ENCODE measurements around the gene HBD. TPM values are rescaled to one million over a fixed set of nuclear protein-coding genes. Genes with fewer than 3 reads are reported as not detected.

HBD gene
- total RNA-seq, 2 experiments from 2014 or later, result not detected

DNA sequence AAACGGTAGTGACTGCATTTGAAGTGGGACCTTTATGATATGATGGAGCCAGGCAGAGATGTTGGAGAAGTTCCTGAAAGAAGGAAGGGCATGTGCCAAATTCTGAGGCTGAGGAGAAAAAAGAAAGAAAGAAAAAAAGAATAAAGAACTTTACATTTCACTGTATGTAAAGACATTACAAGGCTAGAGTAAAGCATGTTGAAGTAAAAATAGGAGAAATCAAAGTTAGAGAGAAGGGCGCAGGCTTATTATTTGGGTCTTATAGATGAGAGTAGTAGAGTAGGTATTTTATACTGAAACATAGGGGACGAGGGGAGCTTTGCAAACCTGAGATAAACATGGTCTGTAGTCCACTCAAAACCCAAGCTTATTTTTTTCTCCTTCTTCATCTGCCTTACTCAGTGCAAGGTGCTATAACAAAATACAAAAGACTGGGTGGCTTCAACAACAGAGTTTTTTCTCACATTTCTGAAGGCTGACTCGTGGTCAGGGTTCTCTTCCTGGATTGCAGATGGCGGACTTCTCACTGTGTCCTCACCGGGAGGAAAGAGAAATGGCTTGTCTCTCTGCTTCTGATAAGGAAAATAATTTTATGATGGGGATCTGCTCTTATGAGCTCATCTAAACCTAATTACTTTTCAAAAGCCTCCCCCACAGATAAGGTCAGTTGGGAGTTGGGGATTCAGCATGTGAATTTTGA, 12.6 kb upstream of the HBD start:
- ChIA-PET POLR2A (no interaction called here), CTCF (no interaction called here)
- H3K9me3 Mint-ChIP-seq, result no peaks in the 10 kb centered on the region
- no peak for TF ChIP-seq CTCF (IDR thresholded peaks at IDR 0.05)
- no peaks in the 10 kb centered on the region for H3K4me1 Mint-ChIP-seq (ENCODE audit: low read depth)
- intact Hi-C loops (cut with DNase I, micrococcal nuclease), result no loop called here
- Histone ChIP-seq H3K4me1 (ENCODE audit: insufficient read depth, low read length) (no peaks in the 10 kb centered on the region), H3K4me3 (ENCODE audit: low read length) (no peak overlapping the region), H3K27me3 (ENCODE audit: control insufficient read depth in 1 of 2, insufficient read depth in 2 of 2, low read length in 2 of 2) (peaks cover under 1 to 3% of the 10 kb centered on the region in 2 experiments), H3K36me3 (ENCODE audit: insufficient read depth, low read length) (no peaks in the 10 kb centered on the region), H3K27ac (ENCODE audit: low read depth in 1 of 2, low read length in 2 of 2) (no peak overlapping the region), H3K9me3 (ENCODE audit: control insufficient read depth in 1 of 2, insufficient read depth in 1 of 2, low read length in 2 of 2) (no peaks in the 10 kb centered on the region)
- H3K36me3 Mint-ChIP-seq (ENCODE audit: low read depth), result no peaks in the 10 kb centered on the region
- no peak overlapping the region for H3K27ac Mint-ChIP-seq
- H3K4me3 Mint-ChIP-seq, result no peak overlapping the region
- DNase-seq, result no peak
- ATAC-seq (ENCODE audit: poor library complexity), result no peak
- H3K27me3 Mint-ChIP-seq, result no peaks in the 10 kb centered on the region

- intact Hi-C loops (cut with DNase I, micrococcal nuclease), result no loop called here
- Histone ChIP-seq H3K4me3 (ENCODE audit: low read length) (no peak overlapping the region), H3K4me1 (ENCODE audit: insufficient read depth, low read length) (no peaks in the 10 kb centered on the region), H3K36me3 (ENCODE audit: insufficient read depth, low read length) (no peaks in the 10 kb centered on the region), H3K27ac (ENCODE audit: low read depth in 1 of 2, low read length in 2 of 2) (no peak overlapping the region), H3K9me3 (ENCODE audit: control insufficient read depth in 1 of 2, insufficient read depth in 1 of 2, low read length in 2 of 2) (no peaks in the 10 kb centered on the region), H3K27me3 (ENCODE audit: control insufficient read depth in 1 of 2, insufficient read depth in 2 of 2, low read length in 2 of 2) (no peaks in the 10 kb centered on the region)
- no peak overlapping the region for H3K27ac Mint-ChIP-seq
- no peaks in the 10 kb centered on the region for H3K36me3 Mint-ChIP-seq (ENCODE audit: low read depth)
- no peak for TF ChIP-seq CTCF (IDR thresholded peaks at IDR 0.05)
- H3K27me3 Mint-ChIP-seq, result peaks cover 2% of the 10 kb centered on the region
- H3K9me3 Mint-ChIP-seq, result no peaks in the 10 kb centered on the region
- H3K4me1 Mint-ChIP-seq (ENCODE audit: low read depth), result no peaks in the 10 kb centered on the region
- DNase-seq (no peak), ATAC-seq (ENCODE audit: poor library complexity) (no peak)
- H3K4me3 Mint-ChIP-seq, result no peak overlapping the region
- ChIA-PET POLR2A (no interaction called here), CTCF (no interaction called here)
Measured at GRCh38 chr11:5245155-5245554, 10.9 kb upstream of the HBD start.

GRCh38 chr11:5243816-5244180, 9.5 kb upstream of the HBD start:
- no peak overlapping the region for H3K27ac ChIP-seq (ENCODE audit: low read depth in 1 of 2, low read length in 2 of 2)
- intact Hi-C loops (cut with DNase I, micrococcal nuclease), result no loop called here
- no peaks in the 10 kb centered on the region for H3K36me3 Mint-ChIP-seq (ENCODE audit: low read depth)
- no peak overlapping the region for H3K4me3 Mint-ChIP-seq
- H3K27ac Mint-ChIP-seq, result no peak overlapping the region
- H3K9me3 ChIP-seq (ENCODE audit: control insufficient read depth in 1 of 2, insufficient read depth in 1 of 2, low read length in 2 of 2), result no peaks in the 10 kb centered on the region
- H3K4me3 ChIP-seq (ENCODE audit: low read length), result no peak overlapping the region
- ChIA-PET POLR2A (no interaction called here), CTCF (no interaction called here)
- H3K9me3 Mint-ChIP-seq, result no peaks in the 10 kb centered on the region
- peaks cover 6% of the 10 kb centered on the region for H3K27me3 Mint-ChIP-seq
- no peak for DNase-seq
- no peaks in the 10 kb centered on the region for H3K4me1 ChIP-seq (ENCODE audit: insufficient read depth, low read length)
- H3K36me3 ChIP-seq (ENCODE audit: insufficient read depth, low read length), result no peaks in the 10 kb centered on the region
- no peaks in the 10 kb centered on the region for H3K27me3 ChIP-seq (ENCODE audit: control insufficient read depth in 1 of 2, insufficient read depth in 2 of 2, low read length in 2 of 2)
- H3K4me1 Mint-ChIP-seq (ENCODE audit: low read depth), result no peaks in the 10 kb centered on the region
- TF ChIP-seq CTCF (IDR thresholded peaks at IDR 0.05), result no peak
- ATAC-seq (ENCODE audit: poor library complexity), result no peak

All from CD4-positive, alpha-beta T cell (primary cell).